CD4-positive, alpha-beta T cell treated with Interleukin-4 for 1 hour (primary cell): ENCODE results near the gene HSF5.
A peak's percentile ranks its signal among the peaks of the same experiment; 100 is the strongest.

Source experiments
- DNase-seq, 2 donors: peaks; one replicate each; pipeline ENCODE4 v3.0.0-alpha.2; 2020 to 2022

HSF5 gene, protein sequence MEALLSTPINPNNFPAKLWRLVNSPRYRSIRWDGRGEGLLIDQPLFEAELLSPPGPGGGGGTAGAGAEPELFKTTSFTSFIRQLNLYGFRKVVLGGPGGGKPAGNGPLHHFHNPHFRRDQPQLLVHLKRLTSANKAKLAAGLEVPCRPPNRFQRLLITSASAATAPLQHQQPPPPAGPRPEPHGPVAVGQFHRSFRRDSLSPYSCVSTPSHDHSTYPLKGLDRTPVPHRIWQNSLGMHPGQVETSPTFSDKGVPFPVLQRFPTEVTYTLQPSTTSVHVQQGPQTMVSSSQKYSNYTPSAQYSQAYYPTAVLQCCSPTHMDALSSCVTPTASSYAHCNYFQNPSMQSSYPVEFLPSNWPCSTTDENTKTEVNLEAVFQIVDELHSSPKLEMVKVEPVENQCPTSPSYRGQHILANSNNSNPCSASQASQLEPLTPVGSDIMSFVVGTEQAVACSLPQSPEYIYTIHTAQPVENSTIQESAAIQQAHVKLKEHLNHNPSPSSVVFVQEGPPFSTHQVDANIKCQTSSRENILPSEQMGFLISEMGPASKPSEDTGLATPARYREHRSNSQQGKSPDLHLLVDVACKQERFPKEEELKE

DNA sequence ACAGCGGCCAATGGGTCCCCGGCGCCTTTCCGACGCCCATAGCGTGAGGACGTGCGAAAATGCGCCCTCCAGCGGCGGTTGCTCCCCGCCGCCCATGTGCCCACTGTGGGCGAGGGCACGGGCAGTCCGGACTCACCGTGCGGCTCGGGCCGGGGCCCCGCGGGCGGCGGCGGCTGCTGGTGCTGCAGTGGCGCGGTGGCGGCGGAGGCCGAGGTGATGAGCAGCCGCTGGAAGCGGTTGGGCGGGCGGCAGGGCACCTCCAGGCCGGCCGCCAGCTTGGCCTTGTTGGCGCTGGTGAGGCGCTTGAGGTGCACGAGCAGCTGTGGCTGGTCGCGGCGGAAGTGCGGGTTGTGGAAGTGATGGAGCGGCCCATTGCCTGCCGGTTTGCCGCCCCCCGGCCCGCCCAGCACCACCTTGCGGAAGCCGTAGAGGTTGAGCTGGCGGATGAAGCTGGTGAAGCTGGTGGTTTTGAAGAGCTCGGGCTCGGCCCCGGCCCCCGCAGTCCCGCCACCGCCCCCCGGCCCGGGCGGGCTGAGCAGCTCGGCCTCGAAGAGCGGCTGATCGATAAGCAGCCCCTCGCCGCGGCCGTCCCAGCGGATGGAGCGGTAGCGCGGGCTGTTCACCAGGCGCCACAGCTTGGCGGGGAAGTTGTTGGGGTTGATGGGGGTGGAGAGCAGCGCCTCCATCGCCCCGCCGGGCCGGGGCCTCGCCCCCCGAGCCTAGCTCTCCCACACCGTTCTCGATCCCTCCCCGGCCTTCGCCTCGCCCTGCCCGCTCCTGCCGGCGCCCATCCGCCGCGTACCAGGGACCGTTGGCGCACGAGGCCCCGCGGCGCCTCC lies at the start of gene HSF5:
Gene HSF5, minus strand, starts transcription at position 820 of the 839 bp plus-strand sequence. Its CDS starts 134 bp downstream, at position 686.
- peak; percentile 80 to 83 for DNase-seq

DNA sequence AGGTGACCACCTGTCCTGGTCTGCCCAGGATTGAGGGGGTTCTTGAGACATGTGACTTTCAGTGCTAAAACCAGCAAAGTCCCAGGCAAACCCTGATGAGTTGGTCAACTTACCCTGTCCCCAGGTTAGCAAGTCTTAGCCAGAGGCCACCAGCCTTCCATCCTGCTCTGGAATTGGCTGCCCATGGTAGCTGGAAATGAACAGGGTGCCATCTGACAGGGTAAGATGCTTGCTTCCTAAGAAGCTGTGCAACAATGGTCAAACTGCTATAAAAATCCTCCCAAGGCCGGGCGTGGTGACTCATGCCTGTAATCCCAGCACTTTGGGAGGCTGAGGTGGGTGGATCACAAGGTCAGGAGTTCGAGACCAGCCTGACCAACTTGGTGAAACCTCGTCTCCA lies 49.1 kb upstream of the HSF5 start:
- DNase-seq: no peak

DNA sequence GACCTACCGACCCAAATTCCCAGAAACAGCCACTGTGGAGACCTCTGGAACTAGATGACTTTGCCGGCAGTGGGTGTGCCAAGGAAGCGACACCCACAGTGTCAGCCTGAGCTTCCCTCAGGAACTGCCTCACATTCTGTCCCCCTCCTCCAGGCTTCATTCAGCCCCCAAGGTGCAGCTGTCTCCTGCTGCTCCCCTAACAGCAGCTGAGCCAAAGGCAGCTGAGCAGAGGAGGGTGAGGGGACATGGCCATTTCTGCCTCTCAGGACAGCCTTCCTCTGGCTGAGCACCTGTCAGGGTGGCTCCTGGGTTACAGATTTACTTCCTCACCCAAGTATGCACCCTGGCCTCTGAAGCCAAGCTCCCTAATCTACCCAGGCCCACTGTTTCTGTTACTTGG lies 48.3 kb upstream of the HSF5 start:
- no peak for DNase-seq

DNA sequence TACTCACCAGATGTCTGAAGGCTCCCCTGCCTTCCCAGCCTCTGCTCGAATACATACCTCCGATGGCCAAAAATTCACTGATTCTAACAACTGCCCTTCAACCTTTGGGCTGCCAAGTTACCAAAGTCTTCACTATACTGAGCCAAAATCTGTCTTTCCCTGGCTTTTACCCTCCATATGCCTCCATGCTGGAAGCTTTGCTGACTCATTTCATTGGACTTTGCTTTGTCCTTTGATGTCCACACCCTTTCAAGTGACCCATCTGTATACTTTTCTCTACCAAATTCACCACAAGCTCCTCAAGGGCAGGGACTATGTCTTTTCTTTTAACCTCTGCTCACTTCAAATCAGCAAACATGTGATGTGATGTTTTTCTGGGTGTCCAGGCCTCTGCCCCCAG lies 47.2 kb upstream of the HSF5 start:
- DNase-seq: no peak

DNA sequence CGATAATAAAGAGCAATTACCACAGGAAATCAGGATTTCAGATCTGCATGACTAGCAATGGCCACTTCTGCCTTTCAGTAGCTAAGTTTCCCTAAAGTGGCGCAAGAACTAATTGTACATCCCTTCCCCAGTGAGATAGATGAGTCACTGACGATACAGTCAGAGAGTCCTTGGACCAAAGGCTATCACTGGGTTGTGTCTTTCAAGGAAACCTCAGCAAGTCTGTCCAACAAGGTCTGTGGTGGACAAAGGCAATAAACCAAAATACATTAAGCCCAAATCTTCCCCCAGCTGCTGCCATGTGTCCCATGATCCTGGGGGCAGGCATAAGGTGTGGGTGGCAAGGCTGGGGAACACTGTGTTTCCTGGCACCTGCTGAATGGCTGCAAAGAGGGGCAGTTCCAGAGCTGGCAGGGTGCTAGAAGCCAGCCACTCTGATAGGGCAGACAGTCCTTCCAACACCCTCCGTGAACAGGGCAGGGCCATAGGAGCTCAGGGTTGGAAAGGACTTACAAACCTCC lies 46.8 kb upstream of the HSF5 start:
- DNase-seq: peak in 1 of 2 donors; percentile 36

DNA sequence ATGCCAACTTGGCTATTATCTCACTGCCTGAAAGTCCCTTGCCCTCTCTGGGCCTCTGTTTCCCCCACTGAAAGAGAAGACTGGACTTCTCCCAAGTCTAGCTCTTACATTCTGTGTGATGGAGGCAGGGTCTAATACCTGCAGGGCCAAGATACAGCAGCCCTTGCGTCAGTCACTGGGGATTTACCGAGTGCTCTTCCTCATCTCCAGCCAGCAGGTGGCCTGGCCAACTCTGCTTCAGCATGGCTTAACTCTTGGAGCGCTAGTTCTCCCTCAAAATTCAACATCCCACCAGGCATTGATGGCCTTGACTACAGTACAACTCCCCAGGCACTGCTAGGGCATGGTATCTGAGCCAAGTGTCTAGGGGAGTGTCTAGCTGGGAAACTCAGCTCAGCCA lies 46.1 kb upstream of the HSF5 start:
- no peak for DNase-seq

DNA sequence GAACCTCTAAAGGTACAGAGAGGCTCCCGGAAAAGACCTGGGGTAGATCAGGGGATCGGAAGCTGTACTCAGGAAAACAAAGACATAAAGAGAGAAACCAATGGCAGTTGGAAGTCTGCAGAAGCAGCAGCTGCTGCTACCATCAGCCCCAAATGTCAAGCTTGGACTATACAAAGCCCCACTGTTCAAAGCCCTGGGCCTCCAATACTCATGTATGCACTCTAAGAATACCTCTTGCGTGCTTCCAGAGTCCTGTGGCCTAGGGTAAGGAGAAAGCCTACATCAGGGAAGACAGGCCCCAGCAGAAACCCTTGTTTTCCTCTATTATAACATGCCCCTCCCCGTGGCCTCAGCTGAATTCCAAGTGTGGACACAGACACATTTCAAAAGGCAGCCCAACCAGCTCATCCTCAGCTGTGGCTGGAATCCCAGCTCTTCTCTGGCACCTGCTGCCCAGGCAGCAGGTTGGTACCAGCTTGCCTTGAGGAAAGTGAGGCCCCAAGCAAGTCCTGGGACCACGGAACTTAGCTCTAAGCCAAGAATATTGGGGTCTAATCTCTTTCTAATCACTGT lies 45.5 kb upstream of the HSF5 start:
- no peak for DNase-seq

DNA sequence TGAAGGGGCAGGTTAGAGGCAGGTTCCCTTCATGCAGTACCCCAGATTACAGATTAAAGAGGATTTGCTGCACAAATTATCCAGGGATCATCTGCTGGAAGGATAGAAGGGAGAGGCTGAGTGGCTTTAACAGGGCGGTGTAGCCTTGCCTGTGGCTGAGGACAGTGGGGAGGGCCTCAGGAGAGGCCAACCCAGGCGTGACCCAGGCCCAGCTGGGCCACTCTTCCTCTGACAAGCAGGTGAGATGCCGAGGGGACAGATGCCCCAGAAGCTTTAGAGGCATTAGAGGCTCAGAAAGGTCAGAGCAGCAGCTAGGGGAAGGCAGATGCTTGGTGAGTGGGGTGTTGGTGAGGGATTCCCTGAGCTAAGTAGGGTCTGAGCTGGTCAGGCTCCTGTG lies 44.3 kb upstream of the HSF5 start:
- no peak for DNase-seq

DNA sequence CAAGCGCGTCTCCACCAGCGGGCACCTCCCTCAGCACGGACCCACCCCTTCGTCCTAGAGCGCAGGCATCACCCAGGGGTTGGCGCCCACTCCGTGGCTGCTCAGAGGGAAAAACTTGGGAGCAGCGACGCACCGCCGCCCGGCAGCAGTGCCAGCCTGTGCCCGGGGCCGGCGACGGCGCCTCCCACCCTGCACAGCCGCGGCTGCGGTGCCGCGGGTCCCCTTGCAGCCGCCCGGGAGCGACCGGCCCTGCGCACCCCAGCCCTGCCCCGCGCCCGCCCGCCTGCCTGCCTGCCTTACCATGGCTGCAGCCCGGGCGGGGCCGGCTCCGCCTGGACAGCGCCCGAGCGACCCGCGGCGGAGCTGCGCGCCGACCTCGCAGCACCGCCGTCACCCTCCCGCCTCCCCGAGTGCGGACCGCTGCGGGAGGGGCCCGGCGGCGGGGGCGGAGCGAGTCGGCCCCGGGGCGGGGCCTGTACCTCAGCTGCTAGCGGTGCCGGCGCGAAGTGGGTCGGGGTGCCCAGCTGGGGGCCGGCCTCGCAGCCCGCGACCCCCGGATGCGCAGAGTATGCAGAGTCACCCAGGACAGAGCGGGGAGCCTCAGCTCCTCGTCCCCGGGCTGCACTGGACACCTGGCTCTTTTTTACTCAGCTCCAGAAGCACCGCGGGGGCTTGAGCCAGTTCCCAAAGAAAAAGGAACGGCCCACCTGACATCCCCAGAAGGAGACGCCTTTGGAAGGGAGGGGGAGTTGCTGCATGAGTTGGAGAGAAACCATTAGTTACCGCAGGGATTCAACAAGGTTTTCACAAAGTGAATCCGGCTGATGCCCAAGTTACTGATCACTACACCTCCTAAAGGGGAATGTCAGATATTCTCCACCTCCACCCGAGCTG lies 43.7 kb upstream of the HSF5 start:
- DNase-seq: peak; percentile 59 to 64

DNA sequence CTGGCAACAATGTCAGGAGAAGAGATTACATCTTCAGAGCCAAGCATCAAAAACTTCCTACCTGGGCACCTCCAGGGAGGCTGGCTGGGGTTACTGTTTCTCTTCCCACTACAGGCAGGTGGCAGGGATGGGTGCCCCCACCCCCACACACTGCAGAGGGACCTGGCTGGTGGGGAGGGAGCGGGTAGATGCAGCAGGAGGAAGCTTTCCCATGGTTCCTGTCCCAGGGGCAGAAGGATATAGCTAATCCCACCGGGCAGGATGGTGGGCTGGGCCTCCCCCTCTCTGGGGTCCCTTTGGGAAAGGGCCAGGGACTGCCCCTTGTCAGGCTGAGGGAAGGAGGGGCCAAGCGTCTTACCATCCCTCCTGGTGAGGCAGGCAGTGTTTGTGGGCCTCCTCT lies 42.9 kb upstream of the HSF5 start:
- no peak for DNase-seq

DNA sequence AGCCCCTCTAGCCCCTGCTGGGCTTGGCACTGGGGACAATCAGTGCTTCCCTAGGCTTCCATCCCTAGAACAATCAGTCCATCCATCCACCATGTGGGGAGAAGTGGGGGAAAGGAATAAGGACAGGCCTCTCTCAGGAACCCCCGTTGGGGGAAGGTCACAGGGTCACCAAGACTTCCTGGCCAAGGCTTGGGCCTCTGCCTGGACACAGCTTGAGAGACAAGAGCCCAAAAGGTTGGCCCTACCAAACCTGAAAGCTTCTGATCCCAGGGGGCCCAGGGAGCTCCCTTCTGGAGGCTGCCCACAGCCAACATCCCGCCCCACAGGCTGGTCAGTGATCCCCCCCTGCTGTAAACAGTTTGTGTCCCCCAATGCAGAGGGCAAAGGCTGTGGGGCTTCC lies 42.4 kb upstream of the HSF5 start:
- no peak for DNase-seq

DNA sequence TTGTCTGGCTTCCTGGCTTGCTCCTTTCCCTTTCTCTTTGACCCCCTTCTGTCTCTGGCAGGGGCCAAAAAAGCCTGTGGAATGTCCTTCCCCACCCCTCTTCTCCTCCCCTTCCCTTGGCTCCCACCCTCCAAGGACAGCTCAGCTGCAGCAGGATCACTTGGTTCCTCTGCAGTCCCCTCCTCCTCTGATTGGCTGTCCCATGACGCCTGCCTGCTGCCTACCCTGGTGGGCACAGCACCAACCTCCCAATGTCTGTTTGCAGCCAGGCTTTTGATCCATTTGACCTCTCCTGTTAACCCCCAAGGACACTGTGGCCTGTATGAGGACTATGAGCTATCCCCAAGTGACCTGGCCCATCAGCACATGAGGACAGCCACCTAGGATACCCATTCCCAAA lies 41.1 kb upstream of the HSF5 start:
- DNase-seq: no peak

DNA sequence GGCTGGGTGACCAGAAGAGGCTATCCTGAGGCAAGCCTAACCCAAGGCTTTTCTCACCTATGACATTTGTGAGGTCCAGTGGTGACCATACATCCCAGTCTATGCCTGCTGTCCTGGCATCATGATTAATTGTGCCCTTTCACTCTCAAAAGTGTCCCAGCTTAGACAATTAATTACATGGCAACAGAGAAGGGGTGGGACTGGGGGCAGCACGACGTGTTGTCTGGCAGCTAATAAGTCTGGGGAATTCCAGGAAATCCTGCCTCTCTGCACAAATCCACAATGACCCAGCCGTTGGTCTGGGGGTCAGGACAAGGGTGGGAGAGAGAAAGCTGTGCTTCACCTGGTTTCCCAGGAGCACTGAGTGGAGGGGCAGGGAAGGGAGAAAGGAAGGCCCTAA lies 40.2 kb upstream of the HSF5 start:
- DNase-seq: no peak

DNA sequence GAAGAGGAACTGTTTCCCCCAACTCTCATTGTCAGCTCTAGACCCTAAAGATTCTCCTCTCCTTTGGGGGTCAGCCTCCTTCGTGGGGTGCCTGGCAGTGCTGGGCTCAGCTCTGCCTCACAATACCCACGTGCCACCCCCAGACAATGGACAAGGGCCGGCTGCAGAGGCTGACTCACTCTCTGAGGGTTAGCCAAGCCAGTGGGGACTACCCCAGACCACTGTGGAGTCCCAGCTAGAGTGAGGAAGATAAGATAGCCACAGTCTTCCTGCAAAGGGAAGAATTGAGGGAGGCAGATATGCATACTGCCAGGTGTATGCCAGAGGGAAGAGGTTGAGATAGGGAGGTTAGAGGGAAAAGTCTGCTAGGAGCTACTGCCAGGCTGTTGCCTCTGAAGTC lies 39.7 kb upstream of the HSF5 start:
- DNase-seq: no peak

DNA sequence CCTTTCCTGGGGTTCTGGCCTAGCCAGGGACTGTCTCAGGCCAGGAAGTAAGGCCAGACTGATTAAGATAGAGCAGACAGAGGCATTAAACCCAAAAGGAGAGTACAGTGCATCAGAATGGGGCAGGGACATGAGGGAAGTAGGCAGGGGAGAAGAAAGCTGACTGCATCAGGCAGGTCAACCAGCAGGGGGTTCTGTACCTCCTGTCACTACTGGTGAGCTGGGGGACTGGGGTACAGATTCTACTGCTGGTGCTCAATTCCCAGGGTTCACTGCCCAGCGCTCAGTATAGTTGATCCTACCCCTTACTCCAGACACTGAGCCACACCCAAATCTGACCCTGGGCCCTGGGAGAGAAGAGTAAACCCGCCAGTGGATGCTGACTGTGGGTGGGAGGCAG lies 39.1 kb upstream of the HSF5 start:
- no peak for DNase-seq

DNA sequence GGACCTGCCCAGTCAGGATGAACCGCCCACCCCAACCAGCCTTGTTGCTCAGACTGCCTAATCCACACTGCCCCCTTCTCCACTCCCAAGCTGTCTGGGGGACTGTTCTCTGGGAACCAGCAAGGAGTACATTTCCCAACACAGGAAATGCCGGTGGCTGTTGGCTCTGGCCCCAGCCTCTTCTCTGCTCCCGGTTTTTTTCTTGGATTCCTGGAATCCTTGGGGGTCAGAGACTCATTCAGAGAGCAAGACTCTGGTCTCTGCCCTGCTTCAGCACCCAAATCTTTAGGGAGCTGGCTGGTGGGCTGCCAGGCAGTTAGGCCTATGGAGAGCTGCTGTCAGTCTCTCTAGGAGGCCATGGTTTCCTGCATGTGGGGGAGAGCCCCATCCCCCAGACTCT lies 37.0 kb upstream of the HSF5 start:
- DNase-seq: no peak

DNA sequence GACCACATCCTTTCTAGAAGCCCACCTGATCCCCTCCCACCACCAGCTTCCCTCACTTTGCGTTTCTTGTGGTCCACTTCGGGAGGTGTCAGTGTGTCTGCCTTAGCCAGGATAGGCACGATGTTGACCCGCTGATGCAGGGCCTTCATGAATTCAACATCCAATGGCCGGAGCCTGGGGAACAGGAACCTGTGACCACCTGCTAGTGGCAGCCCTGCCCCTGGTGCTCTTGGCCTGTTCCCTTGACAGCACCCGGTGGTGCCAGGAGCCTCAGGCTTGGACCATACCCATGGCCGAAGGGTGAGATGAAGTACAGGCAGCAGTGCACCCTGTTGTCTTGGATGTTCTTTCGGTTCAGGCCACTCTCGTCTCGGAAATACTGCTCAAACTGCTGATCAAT lies 33.5 kb upstream of the HSF5 start:
- DNase-seq: no peak

DNA sequence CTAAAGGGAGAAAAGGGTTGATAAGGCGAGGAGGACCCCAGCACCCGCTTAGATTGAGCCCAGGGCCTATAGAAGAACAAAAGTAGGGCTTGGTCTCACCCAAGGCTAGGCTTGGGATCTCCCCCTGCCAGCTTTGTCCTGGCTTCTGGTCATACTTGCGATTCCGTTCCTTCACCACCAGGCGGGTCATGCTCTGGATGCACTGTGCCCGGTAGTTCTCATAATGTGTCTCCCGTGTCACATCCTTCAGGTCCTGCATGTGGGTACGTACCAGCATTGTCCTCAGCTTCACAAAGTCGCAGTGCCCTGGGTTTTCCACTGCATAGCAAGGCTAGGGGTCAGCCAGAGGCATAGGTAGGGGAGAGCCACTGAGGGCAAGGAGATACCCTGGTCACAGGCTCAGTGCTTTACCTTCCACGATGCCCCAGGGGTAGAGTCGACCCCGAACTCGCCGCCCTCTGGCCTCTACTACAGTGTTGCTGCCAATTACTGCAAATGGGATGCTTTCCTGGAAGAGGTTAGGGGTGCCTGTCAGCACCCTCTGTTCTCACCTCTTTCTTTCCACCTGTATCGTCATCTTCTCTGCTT lies 32.7 kb upstream of the HSF5 start:
- DNase-seq: no peak

DNA sequence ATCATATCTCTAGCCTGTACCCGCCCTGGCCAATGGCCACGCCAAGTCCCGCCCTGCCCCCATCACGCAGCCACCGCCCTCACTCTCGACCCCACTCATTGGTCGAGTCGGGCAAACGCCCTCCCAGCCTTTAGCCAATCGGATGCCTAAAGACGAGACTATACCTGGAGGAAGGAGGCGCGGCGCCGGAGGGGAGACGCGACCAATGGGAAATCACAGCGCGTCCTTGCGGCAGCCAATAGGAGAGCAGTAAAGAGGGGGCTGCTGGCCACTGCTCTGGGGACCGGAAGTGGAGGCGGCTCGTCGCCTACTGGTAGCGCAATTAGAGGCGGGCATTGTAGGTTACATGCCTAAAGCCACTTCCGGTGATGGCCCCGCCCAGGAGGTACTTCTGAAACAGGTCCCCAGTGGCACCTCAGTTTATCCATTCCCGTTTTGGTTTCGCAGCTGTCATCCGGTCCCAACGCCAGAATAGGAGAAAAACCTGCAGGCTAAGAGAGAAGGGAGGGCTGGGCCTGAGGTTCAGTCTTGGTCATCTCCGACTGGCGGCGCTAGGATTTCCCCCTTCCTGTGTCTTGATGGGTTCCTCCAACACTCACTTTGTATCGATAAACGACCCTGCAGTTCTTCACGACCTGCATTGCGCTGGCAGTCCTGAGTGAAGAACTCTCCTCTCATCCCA lies 29.9 kb upstream of the HSF5 start:
- peak; percentile 100 for DNase-seq

DNA sequence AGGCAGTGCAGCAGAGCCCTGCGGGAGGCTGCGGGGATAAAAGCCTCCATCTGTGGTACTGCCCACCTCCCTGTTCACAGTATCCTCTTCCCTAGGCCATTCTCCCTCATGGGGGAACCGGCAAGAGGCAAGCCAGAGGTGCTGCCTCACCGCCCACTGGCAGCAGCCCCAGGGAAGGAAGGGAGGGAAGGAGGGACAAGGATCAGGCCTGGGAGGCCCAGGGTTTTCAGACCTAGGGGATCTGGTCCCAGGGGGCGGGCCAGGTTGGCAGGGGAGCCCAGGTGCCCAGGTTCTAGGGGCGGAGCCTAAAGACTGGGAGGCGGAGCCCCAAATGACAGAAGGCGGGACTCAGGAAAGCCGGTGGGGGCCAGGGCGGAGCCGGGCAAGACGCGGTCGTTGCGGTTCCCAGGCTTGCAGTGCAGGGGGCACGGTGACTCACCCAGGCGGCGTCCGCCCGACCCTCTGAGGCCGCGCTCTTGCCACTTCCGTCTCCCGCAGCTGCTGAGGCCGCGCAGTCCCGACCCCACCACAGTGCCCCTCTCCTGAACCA lies 29.2 kb upstream of the HSF5 start:
- DNase-seq: no peak
